ENCODE results near the gene SPEF1.

SPEF1 gene

DNA sequence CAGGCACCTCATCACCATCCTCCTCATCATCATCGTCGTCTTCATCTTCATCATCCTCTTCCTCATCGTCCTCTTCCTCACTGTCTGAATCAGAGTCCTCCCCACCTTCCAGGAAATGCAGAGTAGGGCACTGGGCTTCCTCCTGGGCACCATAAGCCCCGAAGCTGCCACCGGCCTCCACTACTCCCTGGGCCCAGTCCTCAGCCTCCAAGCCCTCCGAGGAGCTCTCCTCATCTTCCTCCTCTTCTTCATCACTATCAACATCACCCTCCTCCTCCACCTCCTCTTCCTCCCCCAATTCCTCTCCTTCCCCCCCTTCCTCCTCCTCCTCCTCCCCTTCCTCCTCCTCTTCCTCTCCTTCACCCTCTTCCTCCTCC, 3.6 kb upstream of the SPEF1 start:
- Histone ChIP-seq H3K9ac (ENCODE audit: low read length) (no peak overlapping the region), H3K27ac (ENCODE audit: low read depth, low read length, poor library complexity, severe bottlenecking) (no peak overlapping the region), H3K27me3 (ENCODE audit: insufficient read depth, low read length) (no peaks in the 10 kb centered on the region), H3K9me2 (ENCODE audit: low read depth, low read length) (no peaks in the 10 kb centered on the region), H3K79me2 (ENCODE audit: insufficient read depth, low read length) (no peaks in the 10 kb centered on the region), H2AFZ (ENCODE audit: low read length) (no peak overlapping the region), H3K36me3 (ENCODE audit: insufficient read depth, low read length) (peaks cover 4% of the 10 kb centered on the region), H4K20me1 (ENCODE audit: insufficient read depth, low read length) (no peaks in the 10 kb centered on the region), H3K4me1 (ENCODE audit: insufficient read depth, low read length, severe bottlenecking) (peaks cover 52% of the 10 kb centered on the region), H3F3A (ENCODE audit: insufficient read depth, low read length) (no peaks in the 10 kb centered on the region), H3K4me3 (ENCODE audit: low read depth, low read length, poor library complexity, severe bottlenecking) (peak overlapping the region; percentile 45), H3K4me2 (ENCODE audit: low read length) (peak overlapping the region; percentile 96), H3K9me3 (ENCODE audit: low read length) (no peaks in the 10 kb centered on the region)
- TF ChIP-seq EZH2 (IDR thresholded peaks at IDR 0.05; ENCODE audit: borderline replicate concordance, low read length) (no peak), CTCF (IDR thresholded peaks at IDR 0.05; ENCODE audit: low read length) (no peak)

DNA sequence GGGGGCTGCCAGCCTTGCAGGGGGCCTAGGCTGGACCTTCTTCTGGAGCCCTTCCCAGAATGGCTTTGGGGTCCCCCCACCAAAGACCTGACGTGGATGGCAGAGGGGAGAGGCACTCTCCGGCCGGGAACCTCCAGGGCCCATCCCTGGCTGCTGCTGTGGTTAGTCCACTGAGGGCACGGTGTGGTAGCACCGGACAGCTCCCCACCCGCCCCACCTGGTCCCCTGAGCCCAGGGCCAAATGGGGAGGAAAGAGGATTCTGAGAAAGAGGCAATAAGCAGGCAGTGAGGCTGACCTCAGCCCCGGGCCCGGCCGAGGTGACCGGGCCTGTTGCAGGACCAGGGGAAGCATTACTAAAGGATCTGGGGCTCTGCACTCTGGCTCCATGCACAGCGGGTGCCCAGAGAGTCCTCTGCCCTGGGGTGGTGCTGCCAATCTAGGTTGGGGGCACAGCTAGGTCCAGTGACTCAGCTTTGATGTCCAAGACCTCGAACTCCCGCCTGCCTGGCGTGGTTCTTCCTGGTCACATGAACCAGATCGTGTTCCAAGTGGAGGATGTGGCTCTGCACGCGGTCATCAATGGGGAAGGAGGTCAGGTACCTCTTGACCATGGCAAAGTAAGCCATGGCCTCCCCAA, 3.1 kb upstream of the SPEF1 start:
- no peak overlapping the region for H3K27ac ChIP-seq (ENCODE audit: low read depth, low read length, poor library complexity, severe bottlenecking)
- no peaks in the 10 kb centered on the region for H3K79me2 ChIP-seq (ENCODE audit: insufficient read depth, low read length)
- H3K4me3 ChIP-seq (ENCODE audit: low read depth, low read length, poor library complexity, severe bottlenecking) = peak overlapping the region; percentile 45

GRCh38 chr20:3783511-3784195, 2.4 kb upstream of the SPEF1 start:
- Histone ChIP-seq H2AFZ (ENCODE audit: low read length) (no peak overlapping the region), H3K4me2 (ENCODE audit: low read length) (peak overlapping the region; percentile 96; the same call in 1 of the 2 replicates), H3K9me2 (ENCODE audit: low read depth, low read length) (no peaks in the 10 kb centered on the region), H3K4me1 (ENCODE audit: insufficient read depth, low read length, severe bottlenecking) (peaks cover 49% of the 10 kb centered on the region), H3K79me2 (ENCODE audit: insufficient read depth, low read length) (no peaks in the 10 kb centered on the region), H3F3A (ENCODE audit: insufficient read depth, low read length) (no peaks in the 10 kb centered on the region), H3K4me3 (ENCODE audit: low read depth, low read length, poor library complexity, severe bottlenecking) (no peak overlapping the region), H3K9ac (ENCODE audit: low read length) (no peak overlapping the region), H3K27ac (ENCODE audit: low read depth, low read length, poor library complexity, severe bottlenecking) (no peak overlapping the region), H3K9me3 (ENCODE audit: low read length) (no peaks in the 10 kb centered on the region), H3K27me3 (ENCODE audit: insufficient read depth, low read length) (peaks cover 5% of the 10 kb centered on the region), H4K20me1 (ENCODE audit: insufficient read depth, low read length) (no peaks in the 10 kb centered on the region), H3K36me3 (ENCODE audit: insufficient read depth, low read length) (peaks cover 4% of the 10 kb centered on the region)
- TF ChIP-seq EZH2 (IDR thresholded peaks at IDR 0.05; ENCODE audit: borderline replicate concordance, low read length) = no peak
- TF ChIP-seq CTCF (IDR thresholded peaks at IDR 0.05; ENCODE audit: low read length) = no peak; the same call in 1 of the 2 replicates

More for the DNA sequence above, 3.1 kb upstream of the SPEF1 start:
- Histone ChIP-seq H3K27me3 (ENCODE audit: insufficient read depth, low read length) (no peaks in the 10 kb centered on the region), H3K9me3 (ENCODE audit: low read length) (no peaks in the 10 kb centered on the region), H3K36me3 (ENCODE audit: insufficient read depth, low read length) (peaks cover 4% of the 10 kb centered on the region), H3K4me1 (ENCODE audit: insufficient read depth, low read length, severe bottlenecking) (peaks cover 52% of the 10 kb centered on the region), H3K9me2 (ENCODE audit: low read depth, low read length) (no peaks in the 10 kb centered on the region), H3K4me2 (ENCODE audit: low read length) (peak overlapping the region; percentile 96; the same call in 1 of the 2 replicates), H3K9ac (ENCODE audit: low read length) (no peak overlapping the region), H4K20me1 (ENCODE audit: insufficient read depth, low read length) (no peaks in the 10 kb centered on the region), H3F3A (ENCODE audit: insufficient read depth, low read length) (no peaks in the 10 kb centered on the region), H2AFZ (ENCODE audit: low read length) (no peak overlapping the region)
- TF ChIP-seq CTCF (IDR thresholded peaks at IDR 0.05; ENCODE audit: low read length) (no peak), EZH2 (IDR thresholded peaks at IDR 0.05; ENCODE audit: borderline replicate concordance, low read length) (no peak)
